C4-2B (cell line): Measurements from ENCODE around the gene PGBD5.

Source experiments
- H3K27ac ChIP-seq: fragments of 450-650 bp; 2 replicates; pipeline ENCODE4 v1.5.1; 2017
- ZFX ChIP-seq: fragments of 450-650 bp; IDR thresholded peaks from 2 replicates; pipeline ENCODE4 v1.6.1; 2017
- TF ChIP-seq, protein P1 (sequence below): fragments of 450-650 bp; conservative IDR thresholded peaks from 2 replicates; pipeline ENCODE4 v1.5.1; 2017; ENCODE audit warnings: mild to moderate bottlenecking

The PGBD5 gene

DNA sequence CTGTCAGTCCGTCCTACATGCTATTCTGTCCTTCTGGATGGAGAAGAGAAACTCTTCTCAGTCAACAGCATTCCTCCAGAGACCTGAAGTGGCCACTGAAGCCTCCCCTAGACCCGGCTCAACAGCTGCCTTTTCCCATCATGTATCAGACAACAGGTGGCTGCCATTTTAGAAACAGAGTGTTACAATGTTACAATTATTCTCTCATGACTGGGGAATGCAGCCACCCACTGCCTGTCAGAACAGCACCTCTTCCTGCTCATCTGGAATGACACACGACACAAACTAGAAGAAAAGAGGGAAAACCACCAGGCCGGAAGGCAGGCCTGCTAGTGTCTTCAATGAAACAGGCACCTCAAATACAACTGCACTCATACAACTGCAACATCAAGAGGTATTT is 105.3 kb downstream of the PGBD5 start:
- TF ChIP-seq, protein P1, sequence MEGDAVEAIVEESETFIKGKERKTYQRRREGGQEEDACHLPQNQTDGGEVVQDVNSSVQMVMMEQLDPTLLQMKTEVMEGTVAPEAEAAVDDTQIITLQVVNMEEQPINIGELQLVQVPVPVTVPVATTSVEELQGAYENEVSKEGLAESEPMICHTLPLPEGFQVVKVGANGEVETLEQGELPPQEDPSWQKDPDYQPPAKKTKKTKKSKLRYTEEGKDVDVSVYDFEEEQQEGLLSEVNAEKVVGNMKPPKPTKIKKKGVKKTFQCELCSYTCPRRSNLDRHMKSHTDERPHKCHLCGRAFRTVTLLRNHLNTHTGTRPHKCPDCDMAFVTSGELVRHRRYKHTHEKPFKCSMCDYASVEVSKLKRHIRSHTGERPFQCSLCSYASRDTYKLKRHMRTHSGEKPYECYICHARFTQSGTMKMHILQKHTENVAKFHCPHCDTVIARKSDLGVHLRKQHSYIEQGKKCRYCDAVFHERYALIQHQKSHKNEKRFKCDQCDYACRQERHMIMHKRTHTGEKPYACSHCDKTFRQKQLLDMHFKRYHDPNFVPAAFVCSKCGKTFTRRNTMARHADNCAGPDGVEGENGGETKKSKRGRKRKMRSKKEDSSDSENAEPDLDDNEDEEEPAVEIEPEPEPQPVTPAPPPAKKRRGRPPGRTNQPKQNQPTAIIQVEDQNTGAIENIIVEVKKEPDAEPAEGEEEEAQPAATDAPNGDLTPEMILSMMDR: no peak
- no peak for TF ChIP-seq ZFX
- H3K27ac ChIP-seq: no peak overlapping the region

DNA sequence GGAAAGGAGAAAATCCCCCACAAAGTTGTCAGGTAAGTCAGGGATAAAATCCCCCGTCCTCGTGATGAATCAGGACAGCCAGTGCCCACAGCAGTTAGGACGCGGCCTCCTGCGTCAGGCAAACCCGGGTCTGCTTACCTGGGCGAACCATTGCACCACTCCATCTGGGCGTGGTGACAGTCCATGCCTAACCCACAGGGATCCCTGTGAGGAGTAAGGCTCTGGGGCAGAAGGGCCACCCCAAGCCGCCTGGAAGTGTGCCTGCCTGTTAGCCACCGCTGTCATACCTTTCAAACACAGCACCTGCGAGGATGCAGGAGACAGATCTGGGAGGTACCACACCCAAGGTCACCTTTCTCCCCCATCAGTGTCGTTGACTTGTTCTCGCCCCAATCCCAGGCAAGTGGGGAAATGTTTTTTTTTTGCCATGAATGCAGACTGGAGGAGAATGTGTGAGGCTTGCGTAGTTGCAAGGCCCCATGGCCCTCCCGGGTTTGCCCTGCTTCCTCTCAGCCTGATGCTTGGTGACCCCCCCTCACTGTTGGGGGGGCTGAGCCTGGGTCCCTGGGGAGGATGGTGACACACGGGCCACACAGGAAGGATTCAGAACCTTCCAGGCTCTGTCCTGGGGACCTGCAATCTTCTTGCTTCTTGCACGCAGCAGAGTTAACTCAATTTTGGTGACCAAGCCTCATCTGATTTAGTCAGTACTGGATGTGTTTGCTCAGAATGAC is 107.0 kb downstream of the PGBD5 start:
- no peak for TF ChIP-seq ZFX
- TF ChIP-seq, protein P1: no peak

DNA sequence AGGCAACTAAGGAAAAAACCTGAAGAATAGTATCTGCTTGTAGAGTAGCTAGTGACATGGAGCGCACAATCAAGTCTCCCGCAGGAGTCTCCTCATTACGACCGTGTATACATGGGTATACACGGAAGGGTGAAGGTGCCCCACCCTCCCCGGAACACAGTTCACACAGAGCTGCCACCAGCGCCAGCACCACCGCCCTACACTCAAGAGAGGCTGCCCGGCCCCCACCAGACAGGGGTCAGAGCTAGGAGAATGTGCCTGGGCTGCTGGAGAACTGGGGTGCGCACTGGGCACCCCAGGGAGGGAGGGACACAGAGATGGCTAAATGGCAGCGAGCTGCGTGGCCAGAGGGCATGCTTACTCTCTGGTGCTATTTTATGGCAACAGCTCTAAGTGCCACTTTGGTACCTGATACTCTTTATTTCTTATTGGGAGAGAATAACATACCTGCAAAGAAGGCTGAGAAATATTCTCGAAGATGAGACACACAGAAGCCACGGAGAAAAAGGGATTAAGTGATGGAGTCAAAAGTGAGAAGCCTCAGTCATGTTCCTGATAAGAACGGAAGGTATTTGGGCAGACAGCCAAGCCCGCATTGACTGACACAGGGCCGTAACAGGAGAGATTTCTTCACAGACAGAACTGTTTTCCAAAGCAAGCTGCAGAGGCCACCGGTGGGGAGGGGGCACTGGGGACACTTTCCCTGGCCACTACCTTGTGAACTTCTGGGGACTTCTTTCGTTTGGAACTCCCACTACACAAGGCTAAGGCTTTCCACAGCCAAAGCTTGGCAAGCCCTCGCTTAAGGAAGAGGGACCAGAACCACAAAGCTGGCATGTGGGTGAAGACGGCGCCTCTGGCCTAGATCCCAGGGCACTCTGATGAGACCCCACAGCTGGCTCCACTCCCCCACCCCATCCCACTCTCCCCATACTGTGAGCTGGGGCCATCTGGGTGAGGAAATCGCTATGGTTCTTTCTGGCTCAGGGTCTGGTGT is 108.0 kb downstream of the PGBD5 start:
- H3K27ac ChIP-seq: no peak overlapping the region
- TF ChIP-seq, protein P1: no peak

More for the DNA sequence above, 107.0 kb downstream of the PGBD5 start:
- no peak overlapping the region for H3K27ac ChIP-seq

DNA sequence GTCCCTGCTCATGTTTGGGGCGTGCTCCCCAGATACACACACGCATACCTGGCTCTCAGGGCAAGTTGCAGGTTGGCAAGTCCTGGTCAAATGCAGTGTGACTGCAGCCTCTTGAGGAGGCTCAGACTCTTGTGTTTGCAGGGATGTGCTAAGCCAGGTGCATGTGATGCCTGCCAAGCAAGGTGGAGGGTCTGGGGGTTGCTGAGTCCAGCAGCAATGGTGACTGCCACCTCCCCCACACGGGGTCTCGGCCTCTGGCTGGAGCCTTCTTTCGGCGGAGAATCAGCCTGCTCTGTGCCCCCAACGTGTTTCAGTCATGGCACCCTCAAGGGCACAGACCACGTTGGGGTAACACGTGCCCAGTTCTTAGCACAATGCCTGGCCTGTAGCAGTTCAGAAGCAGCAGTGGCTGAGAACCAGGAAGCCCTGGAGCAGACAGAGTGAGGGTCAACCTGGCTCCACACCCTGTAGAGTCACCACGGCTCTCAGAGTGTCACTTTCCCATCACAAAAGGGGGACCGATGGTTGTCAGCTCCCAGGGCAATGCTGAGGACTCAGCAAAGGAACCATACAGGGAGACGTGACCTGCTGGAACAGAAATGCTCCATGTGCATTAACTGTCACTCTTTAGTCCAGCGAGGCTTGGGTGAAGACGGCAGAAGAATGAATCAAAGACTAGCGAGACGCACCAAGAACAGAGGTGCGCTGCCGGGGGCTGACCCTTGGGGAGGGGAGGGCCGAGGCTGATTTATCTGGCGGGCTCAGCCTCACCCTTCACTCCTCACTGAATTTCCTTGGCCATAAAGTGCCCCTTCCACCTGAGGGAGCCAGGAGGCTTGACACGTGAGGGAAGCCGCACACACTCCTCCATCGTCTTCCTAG is 109.0 kb downstream of the PGBD5 start:
- no peak for TF ChIP-seq ZFX
- TF ChIP-seq, protein P1: no peak
- H3K27ac ChIP-seq: no peak overlapping the region

DNA sequence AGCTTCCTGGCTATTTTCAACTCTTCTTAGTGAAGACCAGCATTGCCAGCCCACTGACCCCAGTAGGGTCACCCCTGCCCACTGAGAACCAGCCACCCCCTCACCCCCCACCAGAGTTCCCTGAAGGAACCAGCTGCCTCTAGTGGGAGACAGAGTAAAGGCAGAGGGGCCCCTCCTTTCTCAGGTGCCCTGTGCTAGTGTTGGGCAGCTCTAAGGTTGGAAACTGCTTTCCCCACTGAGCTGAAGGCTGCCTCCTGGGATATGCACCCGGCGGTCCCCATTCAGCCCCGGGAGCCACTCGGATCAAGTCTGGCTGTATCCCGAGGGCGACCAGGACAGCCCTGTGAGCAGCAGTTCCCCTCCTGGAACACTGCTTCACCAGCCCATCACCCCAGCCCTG is 111.0 kb downstream of the PGBD5 start:
- H3K27ac ChIP-seq: no peak overlapping the region
- TF ChIP-seq, protein P1: no peak
- no peak for TF ChIP-seq ZFX

DNA sequence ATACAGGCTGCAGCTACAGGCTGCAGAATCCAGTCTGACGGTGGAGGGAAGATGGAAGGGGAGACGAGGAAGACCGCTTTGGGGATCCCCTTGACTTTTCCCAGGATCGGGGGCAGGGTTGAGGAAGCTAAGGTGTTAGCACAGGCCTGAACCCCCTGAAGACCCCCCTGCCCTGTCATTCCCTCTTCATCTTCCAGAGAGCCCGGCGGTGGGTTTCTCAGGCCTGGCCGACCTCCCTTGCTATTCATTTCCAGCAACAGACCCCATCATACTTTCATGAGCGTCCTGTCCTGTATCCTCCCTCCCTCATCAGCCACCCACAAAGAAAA is 112.0 kb downstream of the PGBD5 start:
- TF ChIP-seq, protein P1: no peak
- no peak overlapping the region for H3K27ac ChIP-seq
